ENCODE measurements around the gene CERT1.

The CERT1 gene

DNA sequence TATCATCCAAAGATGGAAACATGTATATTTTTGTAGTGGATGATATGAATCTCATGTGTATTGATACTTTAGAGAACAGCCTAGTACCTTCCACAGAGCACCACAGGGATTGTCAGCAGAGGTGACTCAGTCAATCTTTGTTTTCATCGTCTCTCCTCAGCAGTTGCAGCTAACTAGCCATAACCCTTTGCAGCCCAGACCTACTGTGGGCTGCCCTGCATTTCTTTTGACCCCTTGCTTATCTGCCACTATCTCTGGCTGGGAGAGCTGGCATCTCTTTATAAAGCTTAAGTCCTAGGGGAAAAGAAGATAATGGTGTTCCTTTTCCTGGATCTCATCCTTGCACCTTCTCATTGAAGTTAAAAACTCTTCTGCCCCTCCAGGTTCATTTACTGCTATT lies 145.7 kb downstream of the CERT1 start:
- no peak overlapping the region for H3K9ac ChIP-seq (ENCODE audit: low read length)
- no peaks in the 10 kb centered on the region for H3K79me2 ChIP-seq (ENCODE audit: control insufficient read depth, insufficient read depth, low read length, poor library complexity)
- H4K12ac ChIP-seq (ENCODE audit: low read depth, low read length), result no peak overlapping the region
- no peak overlapping the region for H2BK12ac ChIP-seq (ENCODE audit: low read length)
- no peaks in the 10 kb centered on the region for H3K79me1 ChIP-seq (ENCODE audit: low read length)
- H3K4me1 ChIP-seq (ENCODE audit: control insufficient read depth in 1 of 2, insufficient read depth in 2 of 2, low read length in 2 of 2), result no peaks in the 10 kb centered on the region
- H2BK5ac ChIP-seq (ENCODE audit: low read depth, low read length, poor library complexity), result no peak overlapping the region
- no CpG with 5 or more reads among the region's 1 CpG for WGBS (ENCODE audit: extremely low coverage, insufficient coverage, insufficient read length)
- H3K36me3 ChIP-seq (ENCODE audit: control insufficient read depth in 1 of 2, insufficient read depth in 2 of 2, low read length in 2 of 2), result peaks cover 9 to 17% of the 10 kb centered on the region in 2 experiments
- no peak overlapping the region for H4K8ac ChIP-seq (ENCODE audit: low read depth, low read length)
- H3K4me3 ChIP-seq (ENCODE audit: low read depth, low read length), result no peak overlapping the region
- H3K14ac ChIP-seq (ENCODE audit: low read length), result no peak overlapping the region
- no peak overlapping the region for H4K91ac ChIP-seq (ENCODE audit: low read depth, low read length)
- no peak overlapping the region for H2BK120ac ChIP-seq (ENCODE audit: insufficient read depth, low read length, poor library complexity)
- no peaks in the 10 kb centered on the region for H3K27me3 ChIP-seq (ENCODE audit: insufficient read depth, low read length)
- H3K18ac ChIP-seq (ENCODE audit: low read length), result no peak overlapping the region
- H3K4me2 ChIP-seq (ENCODE audit: low read length), result no peak overlapping the region
- no peak overlapping the region for H3K27ac ChIP-seq (ENCODE audit: low read depth, low read length)
- no peak for DNase-seq
- H2AFZ ChIP-seq (ENCODE audit: insufficient read depth, low read length, poor library complexity), result no peak overlapping the region
- no peak overlapping the region for H3K23ac ChIP-seq (ENCODE audit: low read length)
- no peak overlapping the region for H2AK5ac ChIP-seq (ENCODE audit: low read length)
- H3K4ac ChIP-seq (ENCODE audit: low read depth, low read length), result no peak overlapping the region
- no peaks in the 10 kb centered on the region for H3K9me3 ChIP-seq (ENCODE audit: insufficient read depth, low read depth, low read length)

DNA sequence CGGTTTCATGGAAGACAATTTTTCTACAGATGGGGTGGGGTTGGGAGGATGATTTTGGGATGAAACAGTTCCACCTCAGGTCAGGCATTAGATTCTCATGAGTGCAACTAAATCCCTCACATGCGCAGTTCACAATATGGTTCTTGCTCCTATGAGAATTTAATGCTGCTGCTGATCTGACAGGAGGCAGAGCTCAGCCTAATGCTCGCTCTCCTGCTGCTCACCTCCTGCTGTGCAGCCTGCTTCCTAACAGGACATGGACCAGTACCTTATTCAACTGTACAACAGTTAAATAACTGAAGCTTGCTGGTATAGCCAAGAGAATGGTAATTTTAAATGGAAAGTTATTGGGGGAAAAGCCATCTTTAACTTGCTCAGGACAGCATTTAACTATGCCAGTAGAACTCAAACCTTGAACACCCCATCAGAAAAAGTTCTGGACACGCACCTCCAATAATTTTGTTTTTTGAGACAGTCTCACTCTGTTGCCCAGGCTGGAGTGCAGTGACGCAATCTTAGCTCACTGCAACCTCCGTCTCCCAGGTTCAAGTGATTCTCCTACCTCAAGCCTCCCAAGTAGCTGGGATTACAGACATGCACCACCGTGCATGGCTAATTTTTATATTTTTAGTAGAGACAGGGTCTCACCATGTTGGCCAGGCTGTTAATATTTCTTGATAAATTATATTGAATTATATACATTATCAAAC lies 146.7 kb downstream of the CERT1 start:
- H3K27ac ChIP-seq (ENCODE audit: low read depth, low read length), result no peak overlapping the region
- H3K23ac ChIP-seq (ENCODE audit: low read length), result no peak overlapping the region
- no peaks in the 10 kb centered on the region for H3K4me1 ChIP-seq (ENCODE audit: control insufficient read depth in 1 of 2, insufficient read depth in 2 of 2, low read length in 2 of 2)
- H3K4me2 ChIP-seq (ENCODE audit: low read length), result no peak overlapping the region
- H3K14ac ChIP-seq (ENCODE audit: low read length), result no peak overlapping the region
- H3K9ac ChIP-seq (ENCODE audit: low read length), result no peak overlapping the region
- no peak overlapping the region for H3K4ac ChIP-seq (ENCODE audit: low read depth, low read length)
- no peaks in the 10 kb centered on the region for H3K9me3 ChIP-seq (ENCODE audit: insufficient read depth, low read depth, low read length)
- no peaks in the 10 kb centered on the region for H3K27me3 ChIP-seq (ENCODE audit: insufficient read depth, low read length)
- H2BK12ac ChIP-seq (ENCODE audit: low read length), result no peak overlapping the region
- H4K91ac ChIP-seq (ENCODE audit: low read depth, low read length), result no peak overlapping the region
- H4K8ac ChIP-seq (ENCODE audit: low read depth, low read length), result no peak overlapping the region
- no peak for DNase-seq
- H2BK120ac ChIP-seq (ENCODE audit: insufficient read depth, low read length, poor library complexity), result no peak overlapping the region
- H2BK5ac ChIP-seq (ENCODE audit: low read depth, low read length, poor library complexity), result no peak overlapping the region
- no peak overlapping the region for H2AK5ac ChIP-seq (ENCODE audit: low read length)
- no CpG with 5 or more reads among the region's 7 CpGs for WGBS (ENCODE audit: extremely low coverage, insufficient coverage, insufficient read length)
- H3K4me3 ChIP-seq (ENCODE audit: low read depth, low read length), result no peak overlapping the region
- no peak overlapping the region for H4K12ac ChIP-seq (ENCODE audit: low read depth, low read length)
- peaks cover 11 to 24% of the 10 kb centered on the region in 2 experiments for H3K36me3 ChIP-seq (ENCODE audit: control insufficient read depth in 1 of 2, insufficient read depth in 2 of 2, low read length in 2 of 2)
- H2AFZ ChIP-seq (ENCODE audit: insufficient read depth, low read length, poor library complexity), result no peak overlapping the region
- H3K18ac ChIP-seq (ENCODE audit: low read length), result no peak overlapping the region
- no peaks in the 10 kb centered on the region for H3K79me2 ChIP-seq (ENCODE audit: control insufficient read depth, insufficient read depth, low read length, poor library complexity)
- H3K79me1 ChIP-seq (ENCODE audit: low read length), result no peaks in the 10 kb centered on the region

DNA sequence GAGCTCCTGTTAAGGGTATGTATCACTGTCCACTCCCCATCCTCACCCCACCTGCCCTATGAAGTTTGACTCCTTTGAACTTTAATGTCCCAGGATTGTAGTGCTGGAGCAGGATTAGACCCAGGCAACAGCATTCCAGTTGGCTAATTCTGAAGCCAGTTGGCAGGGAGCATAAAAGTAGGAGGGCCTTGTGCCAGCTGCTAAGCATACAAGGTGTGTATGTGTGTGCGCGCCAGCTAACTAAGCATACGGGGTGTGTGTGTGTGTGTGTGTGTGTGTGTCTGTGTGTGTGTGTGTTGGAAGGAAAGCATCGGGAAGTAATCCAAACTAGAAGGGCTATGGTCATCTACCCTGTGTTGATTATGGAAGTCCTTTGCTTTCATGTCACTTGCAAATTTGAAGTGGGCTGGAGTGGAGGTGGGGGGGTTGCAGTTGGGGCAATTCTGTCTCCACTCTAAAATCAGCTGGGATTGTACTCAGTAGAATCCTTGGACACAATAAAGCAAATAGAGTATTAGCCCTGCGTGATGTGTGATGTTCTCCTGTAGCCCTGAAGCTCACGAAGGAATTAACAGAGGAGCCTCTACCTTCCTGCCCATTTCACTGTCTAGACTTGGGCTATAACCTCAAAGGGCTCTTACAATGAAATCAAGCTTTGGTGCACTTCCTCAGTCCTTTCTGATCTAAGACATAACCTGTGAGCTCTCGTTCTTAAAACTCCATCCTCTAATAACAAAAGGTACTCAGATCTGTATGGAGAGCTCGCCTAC lies 147.5 kb downstream of the CERT1 start:
- Histone ChIP-seq H3K79me1 (ENCODE audit: low read length) (no peaks in the 10 kb centered on the region), H3K14ac (ENCODE audit: low read length) (no peak overlapping the region), H2BK5ac (ENCODE audit: low read depth, low read length, poor library complexity) (no peak overlapping the region), H2AFZ (ENCODE audit: insufficient read depth, low read length, poor library complexity) (no peak overlapping the region), H3K18ac (ENCODE audit: low read length) (no peak overlapping the region), H3K4me2 (ENCODE audit: low read length) (no peak overlapping the region), H3K4me1 (ENCODE audit: control insufficient read depth in 1 of 2, insufficient read depth in 2 of 2, low read length in 2 of 2) (no peaks in the 10 kb centered on the region), H3K23ac (ENCODE audit: low read length) (no peak overlapping the region), H2BK120ac (ENCODE audit: insufficient read depth, low read length, poor library complexity) (no peak overlapping the region), H4K91ac (ENCODE audit: low read depth, low read length) (no peak overlapping the region), H3K79me2 (ENCODE audit: control insufficient read depth, insufficient read depth, low read length, poor library complexity) (no peaks in the 10 kb centered on the region), H2BK12ac (ENCODE audit: low read length) (no peak overlapping the region), H3K36me3 (ENCODE audit: control insufficient read depth in 1 of 2, insufficient read depth in 2 of 2, low read length in 2 of 2) (peaks cover 14 to 32% of the 10 kb centered on the region in 2 experiments), H3K4ac (ENCODE audit: low read depth, low read length) (no peak overlapping the region), H4K8ac (ENCODE audit: low read depth, low read length) (no peak overlapping the region), H3K9me3 (ENCODE audit: insufficient read depth, low read depth, low read length) (no peaks in the 10 kb centered on the region), H3K27ac (ENCODE audit: low read depth, low read length) (no peak overlapping the region), H3K27me3 (ENCODE audit: insufficient read depth, low read length) (no peaks in the 10 kb centered on the region), H3K4me3 (ENCODE audit: low read depth, low read length) (no peak overlapping the region), H3K9ac (ENCODE audit: low read length) (no peak overlapping the region), H4K12ac (ENCODE audit: low read depth, low read length) (no peak overlapping the region), H2AK5ac (ENCODE audit: low read length) (no peak overlapping the region)
- no CpG with 5 or more reads among the region's 8 CpGs for WGBS (ENCODE audit: extremely low coverage, insufficient coverage, insufficient read length)
- DNase-seq, result no peak

DNA sequence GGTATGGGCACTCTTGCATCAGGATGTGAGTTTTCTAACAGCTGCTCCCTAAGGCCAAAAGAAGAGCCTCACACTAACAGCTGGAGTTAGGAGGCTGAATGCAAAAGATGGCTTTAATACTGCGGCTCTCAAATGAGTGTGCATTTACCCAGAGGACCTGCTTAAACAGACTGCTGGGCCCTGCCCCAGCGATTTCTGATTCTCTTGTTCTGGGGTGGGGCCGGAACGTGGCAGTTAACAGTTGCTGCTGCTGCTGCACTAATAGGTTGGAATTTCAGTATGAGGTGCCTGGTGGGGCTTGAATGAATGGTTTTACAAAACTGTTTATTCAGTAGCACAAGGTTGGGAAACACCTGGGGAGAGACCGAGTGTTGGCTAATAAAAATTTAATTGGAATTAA lies 148.3 kb downstream of the CERT1 start:
- Histone ChIP-seq H2BK12ac (ENCODE audit: low read length) (no peak overlapping the region), H3K9ac (ENCODE audit: low read length) (no peak overlapping the region), H2AFZ (ENCODE audit: insufficient read depth, low read length, poor library complexity) (no peak overlapping the region), H3K4me2 (ENCODE audit: low read length) (no peak overlapping the region), H3K27me3 (ENCODE audit: insufficient read depth, low read length) (no peaks in the 10 kb centered on the region), H3K18ac (ENCODE audit: low read length) (no peak overlapping the region), H3K14ac (ENCODE audit: low read length) (no peak overlapping the region), H2BK5ac (ENCODE audit: low read depth, low read length, poor library complexity) (no peak overlapping the region), H3K79me1 (ENCODE audit: low read length) (no peaks in the 10 kb centered on the region), H3K36me3 (ENCODE audit: control insufficient read depth in 1 of 2, insufficient read depth in 2 of 2, low read length in 2 of 2) (peaks cover 14 to 34% of the 10 kb centered on the region in 2 experiments), H4K91ac (ENCODE audit: low read depth, low read length) (no peak overlapping the region), H3K4ac (ENCODE audit: low read depth, low read length) (no peak overlapping the region), H3K9me3 (ENCODE audit: insufficient read depth, low read depth, low read length) (no peaks in the 10 kb centered on the region), H3K4me3 (ENCODE audit: low read depth, low read length) (no peak overlapping the region), H3K4me1 (ENCODE audit: control insufficient read depth in 1 of 2, insufficient read depth in 2 of 2, low read length in 2 of 2) (no peaks in the 10 kb centered on the region), H4K12ac (ENCODE audit: low read depth, low read length) (no peak overlapping the region), H3K79me2 (ENCODE audit: control insufficient read depth, insufficient read depth, low read length, poor library complexity) (no peaks in the 10 kb centered on the region), H2BK120ac (ENCODE audit: insufficient read depth, low read length, poor library complexity) (no peak overlapping the region), H3K27ac (ENCODE audit: low read depth, low read length) (no peak overlapping the region), H4K8ac (ENCODE audit: low read depth, low read length) (no peak overlapping the region), H3K23ac (ENCODE audit: low read length) (no peak overlapping the region), H2AK5ac (ENCODE audit: low read length) (no peak overlapping the region)
- DNase-seq, result peak; percentile 27 to 42
- WGBS (ENCODE audit: extremely low coverage, insufficient coverage, insufficient read length), result no CpG with 5 or more reads among the region's 5 CpGs
